GM12874 (cell line): ENCODE data around the gene PARM1.

Experiments used
- TF ChIP-seq, protein P1 (sequence below): IDR thresholded peaks from 2 replicates; pipeline ENCODE4 v1.5.1; 2011; ENCODE audit warnings: low read depth, mild to moderate bottlenecking, control low read depth, low read length, moderate library complexity; ENCODE audit not compliant: insufficient read depth

PARM1 gene

DNA sequence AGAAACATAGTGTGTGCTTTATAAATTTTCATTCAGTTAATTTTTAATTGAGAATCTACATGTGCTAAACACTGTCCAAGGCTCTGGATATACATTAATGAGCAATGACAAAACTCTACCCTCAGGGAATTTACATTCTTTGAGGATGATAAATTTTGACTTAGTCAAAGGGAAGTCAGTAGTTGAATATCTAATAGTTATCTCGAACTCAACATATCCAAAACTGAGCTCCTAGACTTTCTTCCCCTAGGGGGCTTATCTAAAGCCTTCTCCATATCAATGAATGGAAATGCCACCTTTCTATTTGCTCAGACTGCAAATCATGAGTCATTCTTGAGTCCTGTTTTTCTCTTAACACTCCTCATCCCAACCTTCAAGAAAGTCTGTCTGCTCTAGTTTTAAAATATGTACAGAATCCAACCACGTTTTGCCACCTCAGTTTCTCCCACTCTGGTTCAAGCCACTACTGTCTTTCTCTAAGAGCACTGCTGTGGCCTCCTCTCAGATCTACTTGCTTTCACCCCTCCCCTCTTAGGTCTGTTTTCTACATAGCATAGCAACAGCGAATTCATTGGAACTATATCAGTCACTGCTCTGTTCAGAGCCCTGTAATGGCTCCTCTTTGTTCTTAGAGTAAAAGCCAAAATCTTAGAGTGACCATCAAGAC, 9.5 kb downstream of the PARM1 start:
- TF ChIP-seq, protein P1, sequence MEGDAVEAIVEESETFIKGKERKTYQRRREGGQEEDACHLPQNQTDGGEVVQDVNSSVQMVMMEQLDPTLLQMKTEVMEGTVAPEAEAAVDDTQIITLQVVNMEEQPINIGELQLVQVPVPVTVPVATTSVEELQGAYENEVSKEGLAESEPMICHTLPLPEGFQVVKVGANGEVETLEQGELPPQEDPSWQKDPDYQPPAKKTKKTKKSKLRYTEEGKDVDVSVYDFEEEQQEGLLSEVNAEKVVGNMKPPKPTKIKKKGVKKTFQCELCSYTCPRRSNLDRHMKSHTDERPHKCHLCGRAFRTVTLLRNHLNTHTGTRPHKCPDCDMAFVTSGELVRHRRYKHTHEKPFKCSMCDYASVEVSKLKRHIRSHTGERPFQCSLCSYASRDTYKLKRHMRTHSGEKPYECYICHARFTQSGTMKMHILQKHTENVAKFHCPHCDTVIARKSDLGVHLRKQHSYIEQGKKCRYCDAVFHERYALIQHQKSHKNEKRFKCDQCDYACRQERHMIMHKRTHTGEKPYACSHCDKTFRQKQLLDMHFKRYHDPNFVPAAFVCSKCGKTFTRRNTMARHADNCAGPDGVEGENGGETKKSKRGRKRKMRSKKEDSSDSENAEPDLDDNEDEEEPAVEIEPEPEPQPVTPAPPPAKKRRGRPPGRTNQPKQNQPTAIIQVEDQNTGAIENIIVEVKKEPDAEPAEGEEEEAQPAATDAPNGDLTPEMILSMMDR, result no peak

DNA sequence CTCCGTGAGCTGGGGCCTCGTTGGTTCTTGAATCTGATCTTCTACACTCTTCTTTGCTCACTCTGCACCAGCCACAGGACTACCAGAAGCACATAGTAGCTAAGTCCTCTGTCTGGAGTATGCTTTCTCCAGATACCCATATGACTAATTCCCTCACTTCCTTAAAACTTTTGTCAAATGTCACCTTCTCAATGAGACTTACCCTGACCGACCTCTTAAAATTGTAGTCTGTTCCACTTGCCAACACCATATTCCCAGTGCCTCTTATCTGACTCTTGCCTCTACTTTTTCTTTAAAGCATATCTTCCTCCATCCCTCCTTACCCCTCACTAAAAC, 10.0 kb downstream of the PARM1 start:
- TF ChIP-seq, protein P1, result no peak

DNA sequence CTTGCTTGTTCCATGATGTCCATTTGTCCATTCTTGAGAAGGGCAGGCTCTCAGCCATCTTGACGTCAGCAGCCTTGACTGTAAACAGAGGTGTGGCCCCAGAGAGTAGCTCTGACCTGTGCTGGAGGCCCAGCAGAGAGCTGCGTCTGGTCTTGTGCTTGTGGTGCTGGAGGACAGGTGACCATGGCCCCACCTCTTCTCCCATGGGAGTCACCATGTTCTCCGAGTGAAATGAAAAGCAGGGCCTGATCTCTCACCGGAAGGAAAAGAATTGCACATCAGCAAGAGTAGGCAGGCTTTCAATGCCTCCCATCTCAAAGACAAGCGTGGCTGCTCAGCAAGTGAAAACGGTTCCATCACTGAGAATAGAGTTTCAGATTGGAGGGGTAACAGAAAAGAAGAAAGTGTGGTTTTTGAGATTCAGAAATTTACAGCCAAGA, 11.5 kb downstream of the PARM1 start:
- TF ChIP-seq, protein P1, result no peak

DNA sequence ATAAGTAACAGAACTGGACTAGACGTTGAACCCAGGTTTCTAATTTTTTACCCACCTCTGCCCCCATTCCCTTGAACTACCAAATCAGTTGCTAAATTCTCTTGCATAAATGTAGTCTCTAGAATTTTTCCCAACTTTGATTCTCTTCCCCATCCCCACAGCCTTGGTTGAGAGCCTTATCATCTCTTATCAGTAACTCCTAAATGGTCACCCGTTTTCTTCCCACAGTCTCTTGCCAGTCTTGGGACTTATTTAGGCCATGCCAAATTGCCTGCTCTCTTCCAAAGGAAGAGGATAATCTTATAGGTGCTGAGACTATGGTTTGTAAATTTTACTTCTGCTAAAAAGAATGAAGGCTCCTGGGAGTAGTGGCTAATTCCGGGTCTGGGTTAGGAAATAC, 13.3 kb downstream of the PARM1 start:
- TF ChIP-seq, protein P1, result no peak

DNA sequence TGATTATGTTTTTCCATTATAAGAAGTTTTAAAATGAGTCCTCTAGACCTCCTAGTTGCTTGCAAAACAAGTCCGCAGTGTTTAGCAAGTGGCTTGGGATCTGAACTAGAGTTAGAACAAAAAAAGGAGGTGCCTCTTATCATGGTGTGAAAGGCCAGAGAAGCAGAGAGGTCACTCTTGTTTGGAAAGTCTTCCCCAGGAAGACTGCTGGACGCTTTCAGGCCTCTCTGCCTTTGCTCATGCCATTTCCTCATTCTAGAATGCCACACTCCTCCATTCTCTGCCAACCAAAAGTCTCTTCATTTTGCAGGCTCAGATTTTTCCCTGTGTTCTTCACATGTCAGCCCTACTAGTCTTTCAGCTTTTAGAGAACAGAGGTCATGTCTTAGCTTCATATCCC, 14.9 kb downstream of the PARM1 start:
- TF ChIP-seq, protein P1, result no peak

DNA sequence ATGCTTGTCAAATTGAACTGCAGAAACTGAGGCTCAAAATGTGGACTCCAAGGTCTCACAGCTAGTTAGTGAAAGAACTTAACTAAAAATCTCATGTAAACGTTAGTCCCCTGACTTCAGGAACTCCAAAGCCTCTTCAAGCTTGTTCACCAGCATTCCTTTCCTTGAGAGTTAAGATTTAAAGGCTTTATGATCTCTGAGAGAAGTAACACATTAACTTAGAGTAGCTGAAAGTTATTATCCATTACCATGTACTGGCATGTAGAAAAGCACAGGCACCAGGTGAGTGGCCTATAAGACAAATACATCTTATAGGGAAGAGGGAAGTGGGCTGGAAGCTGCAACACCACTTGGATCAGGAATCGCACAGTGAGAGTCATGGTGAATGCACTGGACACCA, 15.3 kb downstream of the PARM1 start:
- TF ChIP-seq, protein P1, result no peak

DNA sequence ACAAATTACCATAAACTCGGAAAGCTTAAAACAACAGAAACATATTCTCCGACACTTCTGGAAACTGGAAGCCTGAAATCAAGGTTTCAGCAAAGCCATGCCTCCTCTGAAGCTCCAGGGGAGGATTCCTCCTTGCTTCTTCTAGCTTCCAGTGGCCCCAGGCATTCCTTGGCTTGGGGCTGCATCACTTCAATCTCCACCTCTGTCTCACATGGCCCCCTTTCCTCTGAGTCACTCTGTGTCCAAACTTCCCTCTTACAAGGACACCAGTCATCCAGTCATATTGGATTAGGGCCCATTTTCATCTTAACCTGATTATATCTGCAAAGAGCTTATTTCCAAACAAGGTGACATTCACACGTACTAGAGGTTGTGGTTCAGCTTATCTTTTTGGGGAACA, 17.3 kb downstream of the PARM1 start:
- TF ChIP-seq, protein P1, result no peak
